GM12865 (cell line): ENCODE data around the gene GCNT4.

Experiments used
- DNase-seq: peaks from one replicate; pipeline ENCODE4 v3.0.0; 2010; ENCODE audit warnings: low read depth
- H3K4me3 ChIP-seq: 2 replicates; pipeline ENCODE4 v1.5.1; 2011; ENCODE audit warnings: mild to moderate bottlenecking, low read depth, low read length, control low read depth
- TF ChIP-seq, protein P1 (sequence below): IDR thresholded peaks from 2 replicates; pipeline ENCODE4 v1.5.1; 2011; ENCODE audit warnings: low read length, control low read depth, low read depth, inconsistent platforms; ENCODE audit not compliant: insufficient read depth; ENCODE audit errors: missing control alignments

GCNT4 gene

GRCh38 chr5:75017971-75018370 is 34.4 kb downstream of the GCNT4 start:
- H3K4me3 ChIP-seq = no peak overlapping the region
- TF ChIP-seq, protein P1, sequence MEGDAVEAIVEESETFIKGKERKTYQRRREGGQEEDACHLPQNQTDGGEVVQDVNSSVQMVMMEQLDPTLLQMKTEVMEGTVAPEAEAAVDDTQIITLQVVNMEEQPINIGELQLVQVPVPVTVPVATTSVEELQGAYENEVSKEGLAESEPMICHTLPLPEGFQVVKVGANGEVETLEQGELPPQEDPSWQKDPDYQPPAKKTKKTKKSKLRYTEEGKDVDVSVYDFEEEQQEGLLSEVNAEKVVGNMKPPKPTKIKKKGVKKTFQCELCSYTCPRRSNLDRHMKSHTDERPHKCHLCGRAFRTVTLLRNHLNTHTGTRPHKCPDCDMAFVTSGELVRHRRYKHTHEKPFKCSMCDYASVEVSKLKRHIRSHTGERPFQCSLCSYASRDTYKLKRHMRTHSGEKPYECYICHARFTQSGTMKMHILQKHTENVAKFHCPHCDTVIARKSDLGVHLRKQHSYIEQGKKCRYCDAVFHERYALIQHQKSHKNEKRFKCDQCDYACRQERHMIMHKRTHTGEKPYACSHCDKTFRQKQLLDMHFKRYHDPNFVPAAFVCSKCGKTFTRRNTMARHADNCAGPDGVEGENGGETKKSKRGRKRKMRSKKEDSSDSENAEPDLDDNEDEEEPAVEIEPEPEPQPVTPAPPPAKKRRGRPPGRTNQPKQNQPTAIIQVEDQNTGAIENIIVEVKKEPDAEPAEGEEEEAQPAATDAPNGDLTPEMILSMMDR = no peak
- no peak for DNase-seq

GRCh38 chr5:75016896-75017295 is 35.5 kb downstream of the GCNT4 start:
- TF ChIP-seq, protein P1 = no peak

GRCh38 chr5:75012748-75013147 is 39.6 kb downstream of the GCNT4 start:
- DNase-seq = no peak
- TF ChIP-seq, protein P1 = no peak
- H3K4me3 ChIP-seq = no peak overlapping the region

More at GRCh38 chr5:75016896-75017295, 35.5 kb downstream of the GCNT4 start:
- no peak for DNase-seq
- no peak overlapping the region for H3K4me3 ChIP-seq

DNA sequence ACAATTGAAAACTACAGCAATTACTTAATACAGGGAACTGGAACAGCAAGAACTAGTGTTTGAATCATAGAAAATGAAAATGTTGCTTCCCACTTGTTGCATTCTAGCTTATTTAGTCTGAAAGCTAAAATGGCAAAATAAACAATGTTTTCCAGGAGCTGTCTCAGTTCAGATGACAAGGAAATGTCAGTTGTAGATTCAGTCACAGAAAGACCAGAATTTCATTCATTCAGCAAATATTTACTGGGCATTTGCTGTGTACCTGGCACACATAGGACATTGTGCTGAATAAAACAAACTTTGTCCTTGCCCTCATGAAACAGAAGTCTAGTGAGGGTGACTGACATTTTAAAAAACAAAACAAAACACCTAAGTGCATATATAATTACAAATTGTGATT is 41.5 kb downstream of the GCNT4 start:
- DNase-seq = no peak
- TF ChIP-seq, protein P1 = no peak
- H3K4me3 ChIP-seq = no peak overlapping the region

GRCh38 chr5:75009556-75010345 is 42.6 kb downstream of the GCNT4 start:
- TF ChIP-seq, protein P1 = no peak
- H3K4me3 ChIP-seq = no peak overlapping the region
- DNase-seq = no peak

DNA sequence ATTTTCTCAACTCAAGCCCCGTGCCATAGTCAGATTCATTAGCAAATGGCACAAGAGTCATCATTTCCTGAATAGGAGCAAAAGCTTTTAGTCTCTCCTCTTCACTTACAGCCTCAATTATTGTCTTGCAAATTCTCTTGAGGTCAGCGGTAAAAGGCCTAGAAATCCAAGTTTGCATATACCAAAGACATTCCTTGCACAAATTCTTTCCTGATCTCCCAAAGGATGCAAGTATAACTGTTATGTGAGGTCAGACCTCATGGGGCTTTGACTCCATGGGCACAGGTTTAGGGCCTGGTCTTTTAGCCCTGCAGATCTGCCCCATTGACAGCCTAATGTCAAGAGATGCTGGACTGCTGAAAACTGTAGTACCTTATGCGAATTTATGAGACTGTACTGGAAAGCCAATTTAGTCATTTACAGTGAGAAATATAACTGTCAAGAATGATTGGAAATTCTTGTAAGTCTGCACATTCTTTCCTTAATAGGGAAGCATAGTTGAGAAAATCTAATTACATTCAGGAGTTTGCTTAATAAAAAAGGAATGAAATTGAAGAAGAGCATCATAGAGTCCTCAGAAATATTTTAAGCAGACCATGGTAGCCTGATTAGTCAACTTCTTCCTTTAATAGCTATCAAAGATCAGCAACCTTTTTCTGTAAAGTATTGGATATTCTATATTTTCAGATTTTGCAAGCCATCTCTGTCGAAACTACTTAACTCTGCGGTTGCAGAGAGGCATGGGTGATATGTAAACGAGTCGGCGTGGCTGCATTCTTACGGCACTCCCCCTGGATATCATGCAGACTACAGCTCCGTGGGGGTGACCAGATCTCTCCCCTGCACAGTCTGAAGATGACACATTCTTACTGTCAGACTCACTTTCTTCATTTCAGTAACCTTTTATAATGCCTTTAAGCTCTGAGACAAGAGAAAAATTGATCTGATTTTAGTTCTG is 45.2 kb downstream of the GCNT4 start:
- no peak overlapping the region for H3K4me3 ChIP-seq
- DNase-seq = no peak
- TF ChIP-seq, protein P1 = no peak
